DMS153 (cell line): ENCODE results near the gene ACOT12.

ENCODE experiments used
- DNase-seq: peaks from one replicate; lab custom pipeline; 2025; lab: John Stamatoyannopoulos, UW

ACOT12 gene

DNA sequence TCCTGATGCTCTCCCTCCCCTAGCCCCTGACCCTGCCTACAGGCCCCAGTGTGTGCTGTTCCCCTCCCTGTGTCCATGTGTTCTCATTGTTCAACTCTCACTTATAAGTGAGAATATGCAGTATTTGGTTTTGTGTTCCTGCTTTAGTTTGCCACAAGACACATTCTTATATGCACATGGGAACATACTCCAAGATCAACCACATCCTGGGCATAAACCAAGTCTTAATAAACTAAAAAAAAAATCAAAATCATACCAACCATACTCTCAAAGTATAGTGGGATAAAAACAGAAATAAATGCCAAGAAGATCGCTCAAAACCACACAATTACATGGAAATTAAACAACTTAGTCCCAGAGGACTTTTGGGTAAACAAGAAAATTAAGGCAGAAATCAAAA is 103.8 kb downstream of the ACOT12 start:
- no peak for DNase-seq

DNA sequence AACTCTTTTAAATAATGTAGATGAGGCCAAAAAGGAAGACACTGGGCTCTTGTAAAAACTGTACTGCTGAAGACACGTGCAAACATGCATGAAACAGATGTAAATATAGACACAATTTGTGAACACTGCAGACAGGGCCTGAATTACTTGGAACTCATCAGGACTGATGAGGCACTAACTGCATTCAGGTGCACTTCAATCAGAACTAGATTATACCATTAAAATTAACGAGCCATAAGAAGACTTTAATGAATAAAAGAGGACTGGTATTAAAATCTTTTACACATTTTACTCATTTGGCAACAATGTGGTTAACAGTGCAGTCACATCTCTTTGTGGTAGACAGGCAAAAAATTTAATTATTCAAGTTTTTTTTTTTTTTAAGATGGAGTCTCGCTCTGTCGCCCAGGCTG is 105.9 kb downstream of the ACOT12 start:
- no peak for DNase-seq

DNA sequence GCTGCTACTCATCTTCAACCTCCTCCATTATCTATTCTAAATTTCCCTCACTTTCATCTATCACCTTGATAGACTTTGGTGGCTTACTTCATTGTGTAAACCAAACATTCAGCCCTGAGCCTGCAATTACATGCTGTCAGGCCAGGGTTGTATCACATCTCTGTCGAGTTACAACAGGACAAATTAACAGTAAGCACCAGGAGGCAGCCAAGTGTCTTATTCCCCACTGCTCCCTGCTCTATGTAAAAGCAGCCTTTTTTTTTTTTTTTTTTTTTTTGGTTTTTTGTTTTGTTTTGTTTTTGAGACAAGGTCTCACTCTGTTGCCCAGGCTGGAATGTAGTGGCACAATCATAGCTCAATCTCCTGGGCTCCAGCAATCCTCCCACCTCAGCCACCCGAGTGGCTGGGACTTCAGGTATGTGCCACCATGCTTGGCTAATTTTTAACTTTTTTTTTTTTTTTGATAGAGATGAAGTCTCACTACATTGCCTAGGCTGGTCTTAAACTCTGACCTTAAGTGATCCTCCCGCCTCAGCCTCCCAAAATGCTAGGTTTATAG is 107.8 kb downstream of the ACOT12 start:
- DNase-seq = no peak

DNA sequence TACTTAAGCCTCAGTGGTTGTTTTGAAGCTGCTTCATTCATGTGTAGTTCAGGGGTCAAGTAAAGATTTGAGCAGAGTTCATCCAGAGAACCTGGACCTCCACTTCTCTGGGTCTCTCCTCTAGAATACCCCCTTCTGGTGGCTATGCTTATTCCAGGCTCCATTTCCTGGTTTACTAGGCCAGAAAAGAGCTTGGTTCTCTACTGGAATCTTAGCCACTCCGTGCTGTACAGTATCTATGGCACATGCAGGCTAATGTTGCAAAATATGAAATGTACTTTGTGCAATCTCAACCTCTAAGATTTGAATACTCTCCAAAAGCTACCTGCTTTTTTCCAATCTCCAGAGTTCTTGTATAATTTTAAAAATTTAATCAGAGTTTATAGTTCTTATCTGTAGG is 110.0 kb downstream of the ACOT12 start:
- no peak for DNase-seq
